GM12878 (cell line): ENCODE measurements around the gene THAP3.

ENCODE experiments used
- EP300 ChIP-seq, 2 experiments: fragments of 150-350 bp in 1 of 2; IDR thresholded peaks; 2 replicates each; pipeline ENCODE4 v1.6.1; 2011 to 2012; ENCODE audit warnings: low read depth in 2 of 2, low read length in 2 of 2, borderline replicate concordance in 1 of 2, improper control_type of control experiment in 1 of 2, inconsistent platforms in 1 of 2; ENCODE audit not compliant: control insufficient read depth in 1 of 2
- HDAC6 ChIP-seq: fragments of 200-600 bp; sonication (generic); IDR thresholded peaks from one replicate; pipeline ENCODE4 v1.8.0; 2017; ENCODE audit warnings: antibody characterized with exemption; ENCODE audit not compliant: unreplicated experiment
- POLR2A ChIP-seq: IDR thresholded peaks from 2 replicates; pipeline ENCODE4 v1.6.1; 2011; ENCODE audit warnings: low read depth, mild to moderate bottlenecking, low read length
- RAD51 ChIP-seq: fragments of 450-650 bp; IDR thresholded peaks from 2 replicates; pipeline ENCODE4 v1.6.1; 2016; ENCODE audit warnings: moderate library complexity, mild to moderate bottlenecking, inconsistent platforms
- SIN3A ChIP-seq: IDR thresholded peaks from 2 replicates; pipeline ENCODE4 v1.6.1; 2012; ENCODE audit warnings: low read depth, low read length, improper control_type of control experiment
- SMAD1 ChIP-seq: fragments of 450-650 bp; IDR thresholded peaks from 2 replicates; pipeline ENCODE4 v1.6.1; 2018; ENCODE audit warnings: mild to moderate bottlenecking, low read depth; ENCODE audit not compliant: partially characterized antibody
- SRF ChIP-seq, 2 experiments: IDR thresholded peaks; 2 replicates each; pipeline ENCODE4 v1.6.1; 2011; ENCODE audit warnings: low read depth in 2 of 2, low read length in 2 of 2, mild to moderate bottlenecking in 1 of 2, moderate library complexity in 1 of 2
- ZNF217 ChIP-seq: fragments of 450-650 bp; IDR thresholded peaks from 2 replicates; pipeline ENCODE4 v1.6.1; 2017; ENCODE audit warnings: antibody characterized with exemption, mild to moderate bottlenecking
- TF ChIP-seq, protein P1 (sequence below), 3 experiments: IDR thresholded peaks in 2 of 3; conservative IDR thresholded peaks in 1 of 3; 2 replicates each; pipeline ENCODE4 v1.5.1; 2011; ENCODE audit warnings: low read depth in 3 of 3, low read length in 3 of 3, mild to moderate bottlenecking in 3 of 3, control low read depth in 2 of 3, moderate library complexity in 2 of 3, inconsistent platforms in 1 of 3, mixed read lengths in 1 of 3; ENCODE audit not compliant: control insufficient read depth in 2 of 3, insufficient read depth in 1 of 3; ENCODE audit errors: extremely low read depth in 1 of 3
- TF ChIP-seq, protein P2 (sequence below): IDR thresholded peaks from 2 replicates; pipeline ENCODE4 v1.6.1; 2011; ENCODE audit warnings: low read depth, low read length, improper control_type of control experiment, borderline replicate concordance

DNA sequence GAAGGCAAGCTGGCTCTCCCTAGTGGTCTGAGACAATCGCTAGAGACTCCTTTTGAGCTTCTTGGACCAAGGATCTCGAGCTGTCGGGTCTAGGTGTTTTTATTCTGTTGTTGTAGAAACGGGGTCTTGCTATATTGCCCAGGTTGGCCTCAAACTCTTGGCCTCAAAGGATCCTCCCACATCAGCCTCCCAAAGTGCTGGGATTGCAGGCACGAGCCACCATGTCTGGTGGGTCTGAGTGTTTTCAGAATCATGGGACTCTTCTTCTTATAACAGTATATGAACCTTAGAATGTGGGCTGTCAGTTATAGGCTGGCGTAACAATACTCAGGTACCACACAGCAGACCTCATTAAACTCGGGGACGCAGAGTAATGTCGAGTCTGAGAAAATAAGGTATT lies 43.8 kb downstream of the THAP3 start:
- TF ChIP-seq ZNF217 (no peak), EP300 (IDR thresholded peaks at IDR 0.05; ENCODE audit: borderline replicate concordance in 1 of 2, control insufficient read depth in 1 of 2, low read depth in 2 of 2, low read length in 2 of 2) (no peak), SIN3A (no peak), SMAD1 (no peak), RAD51 (no peak), SRF (IDR thresholded peaks at IDR 0.05; ENCODE audit: low read depth in 2 of 2, low read length in 2 of 2) (no peak), HDAC6 (no peak), POLR2A (no peak)
- TF ChIP-seq, protein P1, sequence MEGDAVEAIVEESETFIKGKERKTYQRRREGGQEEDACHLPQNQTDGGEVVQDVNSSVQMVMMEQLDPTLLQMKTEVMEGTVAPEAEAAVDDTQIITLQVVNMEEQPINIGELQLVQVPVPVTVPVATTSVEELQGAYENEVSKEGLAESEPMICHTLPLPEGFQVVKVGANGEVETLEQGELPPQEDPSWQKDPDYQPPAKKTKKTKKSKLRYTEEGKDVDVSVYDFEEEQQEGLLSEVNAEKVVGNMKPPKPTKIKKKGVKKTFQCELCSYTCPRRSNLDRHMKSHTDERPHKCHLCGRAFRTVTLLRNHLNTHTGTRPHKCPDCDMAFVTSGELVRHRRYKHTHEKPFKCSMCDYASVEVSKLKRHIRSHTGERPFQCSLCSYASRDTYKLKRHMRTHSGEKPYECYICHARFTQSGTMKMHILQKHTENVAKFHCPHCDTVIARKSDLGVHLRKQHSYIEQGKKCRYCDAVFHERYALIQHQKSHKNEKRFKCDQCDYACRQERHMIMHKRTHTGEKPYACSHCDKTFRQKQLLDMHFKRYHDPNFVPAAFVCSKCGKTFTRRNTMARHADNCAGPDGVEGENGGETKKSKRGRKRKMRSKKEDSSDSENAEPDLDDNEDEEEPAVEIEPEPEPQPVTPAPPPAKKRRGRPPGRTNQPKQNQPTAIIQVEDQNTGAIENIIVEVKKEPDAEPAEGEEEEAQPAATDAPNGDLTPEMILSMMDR (IDR thresholded peaks at IDR 0.05 in 2 of 3, conservative IDR thresholded peaks at IDR 0.05 in 1 of 3; ENCODE audit: control insufficient read depth in 2 of 3, extremely low read depth in 1 of 3, insufficient read depth in 1 of 3, low read depth in 3 of 3, low read length in 3 of 3): no peak
- TF ChIP-seq, protein P2, sequence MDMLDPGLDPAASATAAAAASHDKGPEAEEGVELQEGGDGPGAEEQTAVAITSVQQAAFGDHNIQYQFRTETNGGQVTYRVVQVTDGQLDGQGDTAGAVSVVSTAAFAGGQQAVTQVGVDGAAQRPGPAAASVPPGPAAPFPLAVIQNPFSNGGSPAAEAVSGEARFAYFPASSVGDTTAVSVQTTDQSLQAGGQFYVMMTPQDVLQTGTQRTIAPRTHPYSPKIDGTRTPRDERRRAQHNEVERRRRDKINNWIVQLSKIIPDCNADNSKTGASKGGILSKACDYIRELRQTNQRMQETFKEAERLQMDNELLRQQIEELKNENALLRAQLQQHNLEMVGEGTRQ: no peak
